Fibroblast of lung (primary cell): ENCODE measurements around the gene SPIN1.

Experiments used
- EZH2 ChIP-seq: IDR thresholded peaks from 2 replicates; pipeline ENCODE4 v1.5.1; 2012; ENCODE audit warnings: low read length, control low read depth, mild to moderate bottlenecking; ENCODE audit errors: missing control alignments
- TF ChIP-seq, protein P1 (sequence below), 2 donors: IDR thresholded peaks in 1 of 2; conservative IDR thresholded peaks in 1 of 2; 1 replicate in 1 of 2; 2 replicates in 1 of 2; pipeline ENCODE4 v1.5.1; 2011 to 2012; ENCODE audit warnings: low read length in 2 of 2, control low read depth in 1 of 2, inconsistent platforms in 1 of 2, low read depth in 1 of 2, mild to moderate bottlenecking in 1 of 2

DNA sequence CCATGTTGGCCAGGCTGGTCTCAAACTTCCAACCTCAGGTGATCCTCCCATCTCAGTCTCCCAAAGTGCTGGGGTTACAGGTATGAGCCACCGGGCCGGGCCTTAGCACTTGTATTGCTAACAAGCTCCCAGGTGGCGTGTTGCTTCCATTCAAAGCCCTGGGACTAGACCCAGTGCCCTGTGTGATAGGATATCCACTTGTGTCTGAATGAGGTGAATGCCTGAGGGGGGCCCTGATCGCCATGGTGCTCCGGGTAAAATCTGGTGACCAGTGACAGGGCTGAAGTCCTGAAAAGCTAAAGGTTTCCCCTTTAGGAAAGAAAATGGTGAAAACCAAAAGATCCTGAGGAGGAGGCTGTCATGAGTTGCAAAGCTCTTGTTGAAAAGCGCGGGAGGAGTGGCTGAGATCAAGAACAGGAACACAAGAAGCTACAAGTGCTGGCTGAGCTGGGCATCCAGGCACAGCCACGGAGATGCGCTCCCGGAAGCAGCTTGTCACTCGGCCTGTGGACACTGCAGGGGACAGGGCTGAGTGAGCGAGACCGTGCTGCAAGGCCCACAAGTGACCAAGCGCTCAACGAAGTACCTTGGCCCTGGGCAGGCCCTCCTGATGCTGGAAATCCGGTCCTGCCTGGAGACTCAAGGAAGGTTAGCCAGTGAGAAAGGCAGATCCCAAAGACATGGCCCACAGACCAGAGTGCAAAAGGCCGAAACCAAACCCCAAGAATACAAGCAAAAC is 106.9 kb downstream of the SPIN1 start:
- TF ChIP-seq, protein P1, sequence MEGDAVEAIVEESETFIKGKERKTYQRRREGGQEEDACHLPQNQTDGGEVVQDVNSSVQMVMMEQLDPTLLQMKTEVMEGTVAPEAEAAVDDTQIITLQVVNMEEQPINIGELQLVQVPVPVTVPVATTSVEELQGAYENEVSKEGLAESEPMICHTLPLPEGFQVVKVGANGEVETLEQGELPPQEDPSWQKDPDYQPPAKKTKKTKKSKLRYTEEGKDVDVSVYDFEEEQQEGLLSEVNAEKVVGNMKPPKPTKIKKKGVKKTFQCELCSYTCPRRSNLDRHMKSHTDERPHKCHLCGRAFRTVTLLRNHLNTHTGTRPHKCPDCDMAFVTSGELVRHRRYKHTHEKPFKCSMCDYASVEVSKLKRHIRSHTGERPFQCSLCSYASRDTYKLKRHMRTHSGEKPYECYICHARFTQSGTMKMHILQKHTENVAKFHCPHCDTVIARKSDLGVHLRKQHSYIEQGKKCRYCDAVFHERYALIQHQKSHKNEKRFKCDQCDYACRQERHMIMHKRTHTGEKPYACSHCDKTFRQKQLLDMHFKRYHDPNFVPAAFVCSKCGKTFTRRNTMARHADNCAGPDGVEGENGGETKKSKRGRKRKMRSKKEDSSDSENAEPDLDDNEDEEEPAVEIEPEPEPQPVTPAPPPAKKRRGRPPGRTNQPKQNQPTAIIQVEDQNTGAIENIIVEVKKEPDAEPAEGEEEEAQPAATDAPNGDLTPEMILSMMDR (conservative IDR thresholded peaks at IDR 0.05 in 1 of 2, IDR thresholded peaks at IDR 0.05 in 1 of 2; ENCODE audit: low read depth in 1 of 2, low read length in 2 of 2) = no peak
- no peak for TF ChIP-seq EZH2
